GM12872 (cell line): ENCODE data around the gene MICAL3.

Experiments used
- TF ChIP-seq, protein P1 (sequence below): IDR thresholded peaks from 3 replicates; pipeline ENCODE4 v1.5.1; 2011; ENCODE audit warnings: low read depth, mild to moderate bottlenecking, low read length, moderate library complexity; ENCODE audit not compliant: insufficient read depth

Gene MICAL3

GRCh38 chr22:18024276-18024939, at the start of gene MICAL3:
Gene MICAL3, minus strand, starts transcription at chr22:18024561. Its CDS starts 117,749 bp downstream, at chr22:17906812.
- TF ChIP-seq, protein P1, sequence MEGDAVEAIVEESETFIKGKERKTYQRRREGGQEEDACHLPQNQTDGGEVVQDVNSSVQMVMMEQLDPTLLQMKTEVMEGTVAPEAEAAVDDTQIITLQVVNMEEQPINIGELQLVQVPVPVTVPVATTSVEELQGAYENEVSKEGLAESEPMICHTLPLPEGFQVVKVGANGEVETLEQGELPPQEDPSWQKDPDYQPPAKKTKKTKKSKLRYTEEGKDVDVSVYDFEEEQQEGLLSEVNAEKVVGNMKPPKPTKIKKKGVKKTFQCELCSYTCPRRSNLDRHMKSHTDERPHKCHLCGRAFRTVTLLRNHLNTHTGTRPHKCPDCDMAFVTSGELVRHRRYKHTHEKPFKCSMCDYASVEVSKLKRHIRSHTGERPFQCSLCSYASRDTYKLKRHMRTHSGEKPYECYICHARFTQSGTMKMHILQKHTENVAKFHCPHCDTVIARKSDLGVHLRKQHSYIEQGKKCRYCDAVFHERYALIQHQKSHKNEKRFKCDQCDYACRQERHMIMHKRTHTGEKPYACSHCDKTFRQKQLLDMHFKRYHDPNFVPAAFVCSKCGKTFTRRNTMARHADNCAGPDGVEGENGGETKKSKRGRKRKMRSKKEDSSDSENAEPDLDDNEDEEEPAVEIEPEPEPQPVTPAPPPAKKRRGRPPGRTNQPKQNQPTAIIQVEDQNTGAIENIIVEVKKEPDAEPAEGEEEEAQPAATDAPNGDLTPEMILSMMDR, result peak; percentile 66; the same call in 2 of the 3 replicates

DNA sequence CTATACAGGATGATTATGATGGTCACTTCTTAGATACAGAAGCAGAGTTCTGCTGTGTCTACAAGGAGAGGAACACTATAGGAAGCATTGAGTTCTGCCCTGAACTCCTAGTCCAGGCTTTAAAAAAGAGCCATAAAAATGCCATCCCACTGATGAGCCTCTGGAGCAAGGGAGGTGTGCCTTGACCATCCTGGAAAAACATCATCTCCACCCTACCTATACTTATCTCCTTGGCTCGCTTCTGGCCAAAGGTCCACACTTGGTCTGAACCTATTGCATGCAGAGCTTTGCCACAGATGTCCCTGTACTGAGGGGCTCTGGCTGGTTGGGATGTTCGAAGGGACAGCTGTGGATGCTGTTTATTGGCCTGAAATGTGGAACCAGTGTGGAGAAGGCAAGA, 49.1 kb upstream of the MICAL3 start:
- TF ChIP-seq, protein P1, result no peak

DNA sequence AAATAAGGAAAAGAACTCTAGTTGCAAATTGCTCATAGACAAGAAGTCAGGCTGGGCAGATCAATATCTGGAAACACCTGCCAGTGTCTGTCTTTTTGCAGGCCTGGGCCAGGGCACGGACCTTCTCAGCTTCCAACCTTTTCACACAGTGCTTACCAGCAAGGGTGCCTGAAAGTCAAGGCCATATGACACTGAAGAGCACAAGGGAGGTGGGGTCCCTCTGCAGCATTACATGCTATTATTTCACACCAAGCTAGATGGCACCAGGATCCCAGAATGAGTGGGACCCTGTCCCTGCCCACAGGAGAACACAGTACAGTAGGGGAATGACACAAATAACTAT, 47.6 kb upstream of the MICAL3 start:
- TF ChIP-seq, protein P1, result no peak

DNA sequence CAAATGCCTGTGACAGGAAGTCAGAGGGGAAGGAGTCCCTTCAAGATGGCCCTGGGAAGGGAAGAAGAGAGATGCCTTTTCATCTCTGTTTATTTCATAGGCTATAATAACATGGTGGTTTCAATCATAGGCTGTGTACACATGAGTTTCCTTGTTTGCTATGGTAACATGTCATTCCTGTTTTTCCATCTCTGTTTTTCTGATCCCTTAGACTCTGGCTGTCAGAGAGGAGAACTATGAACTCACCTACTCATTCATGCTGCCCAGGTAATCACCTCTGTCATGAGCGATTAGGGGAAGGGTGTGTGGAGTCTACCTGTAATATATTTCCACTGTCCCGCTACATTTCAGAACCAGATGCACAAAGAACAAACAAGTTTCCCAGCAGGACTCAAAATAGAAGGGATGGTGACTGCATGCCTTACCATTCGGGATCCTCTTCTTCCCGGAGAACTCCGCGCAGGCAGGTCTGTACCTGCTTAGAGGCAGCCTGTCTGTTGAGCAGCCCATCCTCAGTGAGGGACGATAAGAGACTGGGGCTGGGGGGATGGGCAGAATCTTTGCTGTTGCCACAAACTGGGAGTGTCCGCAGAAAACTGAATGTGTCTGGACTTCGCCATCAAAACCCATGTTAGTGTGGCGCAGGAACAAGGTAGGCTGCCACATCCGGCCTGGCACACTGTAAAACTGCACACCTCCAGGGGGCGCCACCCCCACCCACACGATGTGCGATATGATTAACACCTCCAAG, 46.4 kb upstream of the MICAL3 start:
- TF ChIP-seq, protein P1, result peak; percentile 55

DNA sequence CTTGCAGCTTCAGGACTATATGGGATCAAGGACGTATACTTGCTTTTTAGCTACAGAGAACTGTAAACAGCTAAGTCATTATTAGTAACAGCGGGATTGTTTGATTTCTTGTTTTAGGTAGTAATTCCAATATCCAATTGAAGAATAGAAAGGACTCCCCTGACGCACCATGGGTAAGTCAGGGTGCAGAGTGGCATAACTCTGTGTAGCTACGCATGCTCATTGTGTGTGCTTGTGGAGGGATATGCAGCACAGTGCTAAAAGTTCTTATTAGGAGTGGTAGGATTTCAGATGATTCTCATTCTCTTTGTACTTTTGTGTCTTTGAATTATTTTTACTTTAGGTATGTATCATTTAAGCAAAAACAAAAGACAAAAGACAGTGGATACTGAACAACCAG, 45.7 kb upstream of the MICAL3 start:
- TF ChIP-seq, protein P1, result no peak

DNA sequence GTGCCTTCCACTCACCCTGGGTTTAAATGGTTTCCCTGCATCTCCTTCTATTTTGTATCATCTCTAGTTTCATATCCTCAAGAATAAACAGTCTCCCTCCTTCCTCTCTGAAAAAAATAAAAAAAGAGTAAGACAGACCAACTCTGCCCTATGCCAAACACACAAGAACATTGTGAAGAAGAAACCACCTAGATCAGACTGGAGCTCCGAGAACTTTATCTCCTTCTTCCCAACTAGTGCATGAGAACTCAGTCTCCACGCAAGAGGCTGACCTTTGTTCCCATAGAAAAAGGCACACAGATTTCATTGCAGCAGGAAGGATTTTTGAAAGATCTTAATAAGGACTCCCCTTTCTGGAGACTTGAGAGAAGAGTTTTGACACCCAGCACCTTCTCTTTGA, 44.7 kb upstream of the MICAL3 start:
- TF ChIP-seq, protein P1, result no peak

GRCh38 chr22:18068381-18068988, 44.1 kb upstream of the MICAL3 start:
- TF ChIP-seq, protein P1, result no peak
